Endometrial microvascular endothelial cells (primary cell): ENCODE measurements around the gene MRPL57. TPM values are rescaled to one million over a fixed set of nuclear protein-coding genes. Genes with fewer than 3 reads are reported as not detected.
"Not testable (repeated sequence)": the region's sequence is repeated elsewhere in the genome, so short reads cannot be mapped to it uniquely, and the experiment has no call there.

Experiments used
- in situ Hi-C: cut with HindIII; loops from 2 replicates; pipeline ENCODE4 v1.10.0; 2017; ENCODE audit warnings: low sequenced_read_pairs, low pct_unique_long_range_greater_than_20kb; ENCODE audit errors: inconsistent ontology term
- total RNA-seq: library from RNA; depleted of rRNA; stranded (reverse); fragments of >200 nt; gene quantifications from one replicate; pipeline ENCODE4 v1.2.3, GENCODE V29; 2015; ENCODE audit errors: inconsistent ontology term

MRPL57 gene
- 35.2 TPM for total RNA-seq

GRCh38 chr13:21176215-21176981 is at the start of gene MRPL57, which contains the start of gene SKA3:
MRPL57 (plus strand) TSS chr13:21176658; CDS start chr13:21176917, 259 bp downstream.
SKA3 (minus strand) TSS chr13:21176552; CDS start chr13:21176477, 75 bp downstream.
- in situ Hi-C loops = no loop called here

- in situ Hi-C loops = no loop called here
These were observed 46.3 kb upstream of the MRPL57 start for GRCh38 chr13:21130116-21130515.

DNA sequence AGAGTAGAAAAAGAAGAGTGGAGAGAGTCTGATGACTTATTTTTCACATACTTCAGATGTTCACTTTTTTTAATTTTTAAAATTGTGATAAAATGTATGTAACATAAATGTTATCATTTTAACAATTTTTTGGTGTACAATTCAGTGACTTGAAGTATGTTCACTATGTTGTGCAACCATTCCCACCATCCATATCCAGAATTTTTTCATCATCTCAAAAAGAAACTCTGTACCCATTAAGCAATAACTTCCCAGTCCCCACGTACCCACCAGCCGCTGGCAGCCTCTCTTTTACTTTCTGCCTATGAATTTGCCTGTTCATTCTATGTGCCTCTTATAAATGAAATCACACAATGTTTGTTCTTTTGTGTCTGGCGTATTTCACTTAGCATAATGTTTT is 43.4 kb upstream of the MRPL57 start:
- in situ Hi-C loops = no loop called here

DNA sequence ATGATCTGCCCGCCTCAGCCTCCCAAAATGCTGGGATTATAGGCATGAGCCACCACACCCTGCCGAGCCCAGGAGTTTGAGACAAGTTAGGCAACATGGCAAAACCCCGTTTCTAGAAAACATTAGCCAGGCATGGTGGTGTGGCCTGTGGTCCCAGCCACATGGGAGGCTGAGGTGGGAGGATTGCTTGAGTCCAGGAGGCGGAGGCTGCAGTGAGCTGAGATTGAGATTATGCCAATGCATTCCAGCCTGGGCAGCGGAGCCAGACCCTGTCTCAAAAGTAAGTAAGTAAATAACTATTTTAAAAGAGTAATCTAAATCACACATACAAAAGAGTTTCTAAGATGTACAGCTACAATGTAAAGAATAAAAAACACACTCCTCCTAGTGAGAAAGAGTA is 42.0 kb upstream of the MRPL57 start:
- in situ Hi-C loops = no loop called here

DNA sequence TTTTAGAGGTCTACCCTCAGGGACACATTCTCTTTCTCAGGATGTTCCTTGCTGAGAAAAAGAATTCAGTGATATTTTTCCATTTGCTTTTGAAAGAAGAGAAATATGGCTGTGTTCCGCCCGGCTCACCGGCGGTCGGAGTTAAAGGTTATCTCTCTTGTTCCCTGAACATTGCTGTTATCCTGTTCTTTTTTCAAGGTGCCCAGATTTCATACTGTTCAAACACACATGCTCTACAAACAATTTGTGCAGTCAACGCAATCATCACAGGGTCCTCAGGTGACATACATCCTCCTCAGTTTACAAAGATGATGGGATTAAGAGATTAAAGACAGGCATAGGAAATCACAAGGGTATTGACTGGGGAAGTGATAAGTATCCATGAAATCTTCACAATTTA is 40.6 kb upstream of the MRPL57 start:
- in situ Hi-C loops = not testable (repeated sequence)

- in situ Hi-C loops = no loop called here
These were observed 38.8 kb upstream of the MRPL57 start for GRCh38 chr13:21137696-21138095.

- in situ Hi-C loops = no loop called here
These were observed 37.9 kb upstream of the MRPL57 start for GRCh38 chr13:21138561-21138960.

GRCh38 chr13:21139374-21139773 is 37.1 kb upstream of the MRPL57 start:
- in situ Hi-C loops = no loop called here

GRCh38 chr13:21142766-21143165 is 33.7 kb upstream of the MRPL57 start:
- in situ Hi-C loops = no loop called here

GRCh38 chr13:21147827-21148226 is 28.6 kb upstream of the MRPL57 start:
- in situ Hi-C loops = no loop called here

- in situ Hi-C loops = no loop called here
These were observed 27.8 kb upstream of the MRPL57 start for GRCh38 chr13:21148557-21149258.

GRCh38 chr13:21149568-21149967 is 26.9 kb upstream of the MRPL57 start:
- in situ Hi-C loops = no loop called here

DNA sequence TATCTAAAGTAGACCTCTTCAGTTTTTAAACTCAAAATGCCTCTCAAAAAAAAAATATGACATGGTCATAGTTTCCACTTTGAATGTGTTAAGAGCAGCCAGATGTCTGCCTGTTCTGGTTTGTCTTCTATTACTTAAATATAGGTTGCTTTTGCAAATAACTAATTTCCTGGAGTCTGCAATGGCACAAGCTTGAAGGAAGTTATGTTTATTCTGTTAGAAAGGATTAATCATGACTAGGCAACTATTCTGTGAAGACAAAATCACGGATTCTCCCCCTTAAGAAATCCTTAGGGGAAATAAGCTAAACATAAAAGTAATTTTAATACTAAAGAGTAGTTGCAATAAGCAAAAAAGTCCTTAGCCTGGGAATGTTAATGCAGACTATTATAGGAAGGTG is 26.4 kb upstream of the MRPL57 start:
- in situ Hi-C loops = no loop called here

DNA sequence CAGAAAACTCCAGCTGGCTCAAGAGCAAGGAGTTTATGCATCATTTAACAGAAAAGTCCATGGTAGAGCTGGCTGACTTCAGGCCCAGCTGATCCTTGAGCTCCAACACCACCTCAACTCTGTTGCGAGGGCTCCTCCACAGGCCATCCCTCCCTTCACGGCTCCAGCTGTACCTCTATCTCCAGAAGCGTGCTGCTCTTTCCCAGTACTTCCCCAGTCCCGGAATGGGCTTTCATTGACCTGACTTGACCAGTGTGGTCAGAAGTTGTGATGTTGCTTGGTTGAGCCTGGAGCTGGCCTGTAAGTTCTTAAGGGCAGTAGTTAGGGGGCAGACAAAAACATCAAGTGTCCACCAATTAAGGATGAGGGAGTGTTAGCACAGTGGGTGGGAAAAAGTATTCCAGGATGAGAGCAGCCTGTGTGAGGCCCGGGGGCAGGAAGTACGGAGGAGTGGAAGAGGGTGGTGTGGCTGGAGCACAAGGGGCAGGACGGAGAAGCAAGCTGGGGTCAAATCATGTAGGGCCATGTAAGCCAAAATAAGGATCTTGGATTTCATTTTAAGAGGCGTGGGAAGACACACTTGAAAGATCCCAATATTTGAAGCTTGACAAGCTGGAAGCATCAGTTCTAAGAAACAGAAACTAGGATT is 24.1 kb upstream of the MRPL57 start:
- in situ Hi-C loops = no loop called here

DNA sequence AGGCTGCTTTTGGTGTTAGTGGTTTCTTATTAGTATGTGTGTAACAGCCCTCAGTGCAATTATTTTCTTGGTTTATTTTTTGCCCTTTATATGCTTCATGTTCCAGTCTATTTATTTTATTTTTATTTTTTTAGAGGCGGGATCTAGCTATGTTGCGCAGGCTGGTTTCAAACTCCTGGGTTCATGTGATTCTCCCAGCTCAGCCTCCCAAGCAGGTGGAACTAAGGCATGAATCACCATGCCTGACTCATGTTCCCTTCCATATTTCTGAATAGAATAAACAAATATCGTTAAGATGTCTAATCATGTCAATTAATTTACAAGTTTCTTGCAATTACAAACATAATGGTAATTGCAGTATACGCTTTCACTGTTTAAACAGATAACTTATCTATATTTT is 11.8 kb upstream of the MRPL57 start:
- in situ Hi-C loops = no loop called here

DNA sequence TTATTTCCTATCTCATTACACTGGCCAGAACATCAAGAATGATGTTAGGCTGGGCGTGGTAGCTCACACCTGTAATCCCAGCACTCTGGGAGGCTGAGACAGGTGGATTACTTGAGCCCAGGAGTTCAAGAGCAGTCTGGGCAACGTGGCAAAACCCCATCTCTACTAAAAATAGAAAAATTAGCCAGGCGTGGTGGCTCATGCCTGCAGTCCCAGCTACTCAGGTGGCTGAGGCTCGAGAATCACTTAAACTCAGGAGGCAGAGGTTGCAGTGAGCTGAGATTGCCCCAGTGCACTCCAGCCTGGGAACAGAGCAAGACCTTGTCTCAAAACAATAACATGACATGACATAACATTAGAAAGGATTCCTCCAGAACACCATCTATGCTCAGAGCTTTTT is 10.9 kb upstream of the MRPL57 start:
- in situ Hi-C loops = not testable (repeated sequence)

DNA sequence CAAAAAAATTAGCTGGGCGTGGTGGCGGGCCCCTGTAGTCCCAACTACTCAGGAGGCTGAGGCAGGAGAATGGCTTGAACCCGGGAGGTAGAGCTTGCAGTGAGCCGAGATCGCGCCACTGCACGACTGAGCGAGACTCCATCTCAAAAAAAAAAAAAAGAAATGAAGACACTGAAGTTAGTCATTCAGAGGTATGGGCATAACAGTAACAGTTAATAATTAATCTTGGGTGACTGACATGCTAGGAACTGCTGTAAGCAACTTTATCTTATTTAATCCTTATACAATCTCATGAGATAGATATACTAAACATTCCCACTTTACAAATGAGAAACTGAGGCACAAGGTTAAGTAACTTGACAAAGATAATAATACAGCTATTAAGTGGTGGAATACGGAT is 5.0 kb upstream of the MRPL57 start:
- in situ Hi-C loops = no loop called here

GRCh38 chr13:21173767-21174166 is 2.7 kb upstream of the MRPL57 start:
- in situ Hi-C loops = not testable (repeated sequence)

DNA sequence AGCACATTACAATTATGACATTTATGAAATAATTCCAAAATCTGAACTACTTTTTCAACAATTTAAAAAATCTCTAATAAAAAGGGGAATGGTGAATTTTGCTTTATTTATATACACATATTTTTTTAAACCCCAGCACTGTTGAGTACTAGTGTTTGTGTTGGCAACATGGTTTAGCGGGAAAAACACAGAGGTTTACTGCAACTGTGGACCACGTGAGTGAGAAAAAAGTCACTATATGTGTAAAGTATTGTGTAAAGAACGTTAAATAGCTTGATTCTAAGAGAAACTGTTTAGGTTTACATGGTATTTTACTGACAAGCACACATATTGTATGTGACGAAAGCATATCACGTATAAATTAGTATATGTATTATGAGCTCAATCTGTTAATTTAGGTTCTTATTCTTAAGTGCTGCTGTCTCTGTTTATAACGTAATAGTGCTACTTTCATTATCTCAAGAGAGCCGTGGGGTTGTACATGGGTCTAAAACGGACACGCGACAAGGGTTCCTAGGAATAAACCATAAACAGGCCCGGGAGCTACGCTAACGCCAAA is 723 bp upstream of the MRPL57 start:
- in situ Hi-C loops = no loop called here

DNA sequence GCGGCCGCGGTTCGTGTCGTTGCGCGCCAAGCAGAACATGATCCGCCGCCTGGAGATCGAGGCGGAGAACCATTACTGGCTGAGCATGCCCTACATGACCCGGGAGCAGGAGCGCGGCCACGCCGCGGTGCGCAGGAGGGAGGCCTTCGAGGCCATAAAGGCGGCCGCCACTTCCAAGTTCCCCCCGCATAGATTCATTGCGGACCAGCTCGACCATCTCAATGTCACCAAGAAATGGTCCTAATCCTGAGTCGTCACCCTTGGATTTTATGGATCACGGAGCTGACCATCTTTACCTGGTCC is 475 bp downstream of the MRPL57 start:
- in situ Hi-C loops = no loop called here
